Kidney (tissue), 14 donors: ENCODE results near the gene RBM17. TPM values are rescaled to one million over a fixed set of nuclear protein-coding genes. Genes with fewer than 3 reads are reported as not detected.
A peak's percentile ranks its signal among the peaks of the same experiment; 100 is the strongest.

Source experiments
- DNase-seq, 5 donors: peaks; one replicate each; pipeline ENCODE4 v3.0.0-alpha.2; 2013 to 2020
- FAIRE-seq: peaks from 2 replicates; lab custom pipeline; 2012; peaks lifted over from hg19 to GRCh38; lab: Jason Lieb, UNC
- H3K27ac ChIP-seq, 2 donors: one replicate each; pipeline ENCODE4 v1.7.0; 2013; ENCODE audit warnings: low read depth in 2 of 2, low read length in 2 of 2, inconsistent platforms in 1 of 2
- H3K27me3 ChIP-seq: one replicate; pipeline ENCODE4 v1.7.1; 2013; ENCODE audit warnings: low read length, inconsistent platforms; ENCODE audit not compliant: control insufficient read depth, insufficient read depth
- H3K36me3 ChIP-seq, 3 donors: one replicate each; pipeline versions ENCODE4 v1.7.0 to v1.7.1; 2013; ENCODE audit warnings: low read length in 3 of 3, control low read depth in 1 of 3, inconsistent platforms in 1 of 3; ENCODE audit not compliant: insufficient read depth in 3 of 3, control insufficient read depth in 2 of 3
- H3K4me1 ChIP-seq, 3 donors: one replicate each; pipeline versions ENCODE4 v1.7.0 to v1.7.1; 2013; ENCODE audit warnings: low read length in 3 of 3, inconsistent platforms in 1 of 3, low read depth in 1 of 3; ENCODE audit not compliant: control insufficient read depth in 2 of 3, insufficient read depth in 2 of 3
- H3K4me3 ChIP-seq, 3 donors: one replicate each; pipeline versions ENCODE4 v1.7.0 to v1.8.1; 2013; ENCODE audit warnings: low read length in 3 of 3, control low read depth in 1 of 3, inconsistent platforms in 1 of 3
- H3K9ac ChIP-seq, 3 donors: one replicate each; pipeline versions ENCODE4 v1.7.0 to v1.7.1; 2013; ENCODE audit warnings: low read length in 3 of 3, control low read depth in 1 of 3, inconsistent platforms in 1 of 3
- H3K9me3 ChIP-seq, 3 donors: one replicate each; pipeline versions ENCODE4 v1.7.0 to v1.7.1; 2013; ENCODE audit warnings: low read length in 3 of 3, control low read depth in 1 of 3, inconsistent platforms in 1 of 3; ENCODE audit not compliant: control insufficient read depth in 2 of 3, insufficient read depth in 1 of 3
- CTCF ChIP-seq: IDR thresholded peaks from 3 replicates; pipeline ENCODE4 v1.5.1; 2012; ENCODE audit warnings: mild to moderate bottlenecking, moderate library complexity, borderline replicate concordance; ENCODE audit not compliant: insufficient read depth; ENCODE audit errors: extremely low read depth
- intact Hi-C: fragments of 100-400 bp; cut with DNase I; formaldehyde crosslinking; loops from one replicate; pipeline ENCODE4 v1.11.1; 2022
- polyA plus RNA-seq: library from polyadenylated mRNA; stranded (reverse); fragments of 350-450 nt; fragmentation: Illumina TruSeq; extraction: RNeasy Lipid Tissue Mini Kit (QIAGEN cat#74804); gene quantifications from one replicate; pipeline ENCODE4 v1.2.3, GENCODE V29; 2014; ENCODE audit warnings: low read depth, low replicate concordance; ENCODE audit not compliant: insufficient read depth
- total RNA-seq: library from RNA; stranded (reverse); fragmentation: NEBNext Ultra II Directional; extraction: Animal tissue kit (Norgen Biotek cat#: 25700); gene quantifications from one replicate; pipeline ENCODE4 v1.2.1, GENCODE V29; 2021
- donor health status: control.
- donor health status: control.
- donor health status: control.
- donor health status: control.
- donor health status: control.
- donor health status: DM: yes; HTN: yes; CAD: no.
- donor health status: Normal renal cell carcinoma (clear cell type).

RBM17 gene
- total and polyA plus RNA-seq, 2 donors from 2014 or later: 46.4 to 91.9 TPM

GRCh38 chr10:6052247-6053221 lies 36.3 kb upstream of the RBM17 start:
- Histone ChIP-seq H3K36me3 (no peaks in the 10 kb centered on the region), H3K27ac (no peak overlapping the region), H3K4me1 (peaks cover 0 to 18% (median 15%) of the 10 kb centered on the region in 3 donors), H3K9me3 (no peaks in the 10 kb centered on the region), H3K4me3 (no peak overlapping the region), H3K9ac (peak overlapping the region in 1 of 3 donors; percentile 40), H3K27me3 (no peaks in the 10 kb centered on the region)
- intact Hi-C loops: no loop called here
- TF ChIP-seq CTCF: no peak
- DNase-seq: no peak
- no peak for FAIRE-seq

- Histone ChIP-seq H3K4me1 (peaks cover 0 to 18% (median 15%) of the 10 kb centered on the region in 3 donors), H3K36me3 (no peaks in the 10 kb centered on the region), H3K4me3 (no peak overlapping the region), H3K9me3 (no peaks in the 10 kb centered on the region), H3K27ac (peak overlapping the region in 1 of 2 donors; percentile 39), H3K9ac (no peak overlapping the region), H3K27me3 (no peaks in the 10 kb centered on the region)
- intact Hi-C loops: no loop called here
- TF ChIP-seq CTCF: no peak
- DNase-seq (no peak), FAIRE-seq (no peak)
Observed at GRCh38 chr10:6053303-6053702, 35.5 kb upstream of the RBM17 start.

- Histone ChIP-seq H3K4me3 (no peak overlapping the region), H3K9me3 (no peaks in the 10 kb centered on the region), H3K36me3 (no peaks in the 10 kb centered on the region), H3K27me3 (no peaks in the 10 kb centered on the region), H3K9ac (no peak overlapping the region), H3K4me1 (peaks cover 0 to 18% (median 15%) of the 10 kb centered on the region in 3 donors), H3K27ac (peak overlapping the region; percentile 40 to 41)
- DNase-seq (peak; percentile 51 to 81 (median 56)), FAIRE-seq (no peak)
- no peak for TF ChIP-seq CTCF
- intact Hi-C loops: no loop called here
Observed at GRCh38 chr10:6053816-6054631, 34.8 kb upstream of the RBM17 start.
